Lung (tissue), 12 donors: ENCODE measurements around the gene GPR137C. TPM values are rescaled to one million over a fixed set of nuclear protein-coding genes. Genes with fewer than 3 reads are reported as not detected.

Experiments
- ATAC-seq: fragments of 200-7000 bp; cut with Tn5 transposase; one replicate; pipeline ENCODE4 v1.9.1; 2020; ENCODE audit warnings: moderate number of reproducible peaks; ENCODE audit not compliant: insufficient read depth, low FRiP score
- DNase-seq, 3 donors: peaks; one replicate each; pipeline ENCODE4 v3.0.0-alpha.2; 2013 to 2017
- H3K27ac ChIP-seq, 2 donors: one replicate each; pipeline ENCODE4 v1.5.1; 2013; ENCODE audit warnings: mild to moderate bottlenecking in 2 of 2, moderate library complexity in 2 of 2, control low read depth in 1 of 2, inconsistent platforms in 1 of 2, low read depth in 1 of 2, low read length in 1 of 2
- H3K27me3 ChIP-seq, 3 donors: one replicate each; pipeline ENCODE4 v1.5.1; 2013; ENCODE audit warnings: low read length in 2 of 3; ENCODE audit not compliant: control insufficient read depth in 3 of 3, insufficient read depth in 3 of 3
- H3K36me3 ChIP-seq, 4 donors: one replicate each; pipeline ENCODE4 v1.5.1; 2013; ENCODE audit warnings: low read length in 4 of 4, mild to moderate bottlenecking in 1 of 4, moderate library complexity in 1 of 4; ENCODE audit not compliant: control insufficient read depth in 4 of 4, insufficient read depth in 4 of 4
- H3K4me1 ChIP-seq, 5 donors: one replicate each; pipeline ENCODE4 v1.5.1; 2013; ENCODE audit warnings: low read length in 5 of 5, mild to moderate bottlenecking in 2 of 5, moderate library complexity in 1 of 5; ENCODE audit not compliant: control insufficient read depth in 5 of 5, insufficient read depth in 5 of 5
- H3K4me3 ChIP-seq: one replicate; pipeline ENCODE4 v1.5.1; 2013; ENCODE audit warnings: mild to moderate bottlenecking, control low read depth, moderate library complexity
- H3K9ac ChIP-seq, 2 donors: one replicate each; pipeline ENCODE4 v1.5.1; 2013; ENCODE audit warnings: low read length in 2 of 2, control low read depth in 1 of 2; ENCODE audit not compliant: insufficient read depth in 1 of 2
- H3K9me3 ChIP-seq, 4 donors: one replicate each; pipeline ENCODE4 v1.5.1; 2013; ENCODE audit warnings: low read length in 3 of 4, mild to moderate bottlenecking in 1 of 4, moderate library complexity in 1 of 4; ENCODE audit not compliant: control insufficient read depth in 4 of 4, insufficient read depth in 3 of 4
- CTCF ChIP-seq: IDR thresholded peaks from 2 replicates; pipeline ENCODE4 v1.5.1; 2012; ENCODE audit warnings: mild to moderate bottlenecking; ENCODE audit errors: control extremely low read depth, extremely low read depth
- WGBS, 2 donors: extraction: QIAGEN DNeasy Blood & Tissue Kit; methylation state at CpG; one replicate each; pipeline ENCODE4 v1.1.7; 2013; 5-methylcytosine and 5-hydroxymethylcytosine counted together
- polyA plus RNA-seq, 2 donors: library from polyadenylated mRNA; stranded (reverse); fragments of 200-250 nt; gene quantifications; one replicate each; pipeline ENCODE4 v1.2.1, GENCODE V29; 2013
- total RNA-seq, 2 donors: library from RNA; depleted of rRNA in 1 of 2; stranded (reverse); fragments of >200 nt in 1 of 2; gene quantifications; one replicate each; pipeline ENCODE4 v1.2.1, GENCODE V29; 2014 to 2021
- donor health status: control.
- donor health status: control.
- donor health status: Bipolar disorder and iron deficiency.
- donor health status: healthy.
- donor health status: DM: yes; HTN: yes; CAD: no.

Gene GPR137C
- total and polyA plus RNA-seq, 4 donors, result 0.26 to 7.0 (median 0.65) TPM

- H3K27ac ChIP-seq, result no peak overlapping the region
Measured at GRCh38 chr14:52536269-52536668, 16.4 kb upstream of the GPR137C start.

GRCh38 chr14:52538623-52539022 is 14.0 kb upstream of the GPR137C start:
- H3K4me1 ChIP-seq, result no peaks in the 10 kb centered on the region
- no peak for DNase-seq
- no peaks in the 10 kb centered on the region for H3K9me3 ChIP-seq
- H3K27ac ChIP-seq, result no peak overlapping the region
- H3K9ac ChIP-seq, result no peak overlapping the region
- 29 to 64% methylated on average over 2 of the region's 2 CpGs for WGBS, 2 donors
- no peak overlapping the region for H3K4me3 ChIP-seq
- no peak for TF ChIP-seq CTCF
- no peak for ATAC-seq
- no peaks in the 10 kb centered on the region for H3K27me3 ChIP-seq
- peaks cover 4 to 21% (median 12%) of the 10 kb centered on the region in 4 donors for H3K36me3 ChIP-seq

More at GRCh38 chr14:52536269-52536668, 16.4 kb upstream of the GPR137C start:
- Histone ChIP-seq H3K9me3 (no peaks in the 10 kb centered on the region), H3K27me3 (no peaks in the 10 kb centered on the region), H3K4me1 (no peaks in the 10 kb centered on the region), H3K9ac (no peak overlapping the region), H3K4me3 (no peak overlapping the region), H3K36me3 (peaks cover 5 to 21% (median 13%) of the 10 kb centered on the region in 4 donors)
- ATAC-seq (no peak), DNase-seq (no peak)
- no peak for TF ChIP-seq CTCF
- WGBS, 2 donors, result 92 to 94% methylated on average over 3 of the region's 3 CpGs

- ATAC-seq (no peak), DNase-seq (no peak)
- no peaks in the 10 kb centered on the region for H3K9me3 ChIP-seq
- H3K4me1 ChIP-seq, result peaks cover 0 to 2% (median under 1%) of the 10 kb centered on the region in 5 donors
- 84 to 89% methylated on average over 7 of the region's 7 CpGs for WGBS, 2 donors
- H3K9ac ChIP-seq, result no peak overlapping the region
- no peak overlapping the region for H3K27ac ChIP-seq
- no peaks in the 10 kb centered on the region for H3K36me3 ChIP-seq
- H3K4me3 ChIP-seq, result no peak overlapping the region
- H3K27me3 ChIP-seq, result no peaks in the 10 kb centered on the region
- no peak for TF ChIP-seq CTCF
Measured at GRCh38 chr14:52545584-52546317, 6.9 kb upstream of the GPR137C start.

- ATAC-seq (no peak), DNase-seq (no peak)
- 93 to 97% methylated on average over 4 of the region's 4 CpGs for WGBS, 2 donors
- no peak for TF ChIP-seq CTCF
- Histone ChIP-seq H3K27me3 (no peaks in the 10 kb centered on the region), H3K4me3 (no peak overlapping the region), H3K9ac (no peak overlapping the region), H3K4me1 (peaks cover 0 to 6% (median 2%) of the 10 kb centered on the region in 5 donors), H3K36me3 (no peaks in the 10 kb centered on the region), H3K27ac (no peak overlapping the region), H3K9me3 (no peaks in the 10 kb centered on the region)
Measured at GRCh38 chr14:52546318-52546670, 6.3 kb upstream of the GPR137C start.
